Astrocyte (in vitro differentiated cells and primary cell): ENCODE measurements around the gene HAT1.

Source experiments
- EZH2 ChIP-seq: IDR thresholded peaks from 2 replicates; pipeline ENCODE4 v1.6.1; 2012; ENCODE audit warnings: mild to moderate bottlenecking, low read length, inconsistent platforms; ENCODE audit not compliant: insufficient read depth
- TF ChIP-seq, protein P1 (sequence below): IDR thresholded peaks from 2 replicates; pipeline ENCODE4 v1.5.1; 2011; ENCODE audit warnings: low read depth, mild to moderate bottlenecking, inconsistent platforms, low read length, moderate library complexity; ENCODE audit not compliant: insufficient read depth

DNA sequence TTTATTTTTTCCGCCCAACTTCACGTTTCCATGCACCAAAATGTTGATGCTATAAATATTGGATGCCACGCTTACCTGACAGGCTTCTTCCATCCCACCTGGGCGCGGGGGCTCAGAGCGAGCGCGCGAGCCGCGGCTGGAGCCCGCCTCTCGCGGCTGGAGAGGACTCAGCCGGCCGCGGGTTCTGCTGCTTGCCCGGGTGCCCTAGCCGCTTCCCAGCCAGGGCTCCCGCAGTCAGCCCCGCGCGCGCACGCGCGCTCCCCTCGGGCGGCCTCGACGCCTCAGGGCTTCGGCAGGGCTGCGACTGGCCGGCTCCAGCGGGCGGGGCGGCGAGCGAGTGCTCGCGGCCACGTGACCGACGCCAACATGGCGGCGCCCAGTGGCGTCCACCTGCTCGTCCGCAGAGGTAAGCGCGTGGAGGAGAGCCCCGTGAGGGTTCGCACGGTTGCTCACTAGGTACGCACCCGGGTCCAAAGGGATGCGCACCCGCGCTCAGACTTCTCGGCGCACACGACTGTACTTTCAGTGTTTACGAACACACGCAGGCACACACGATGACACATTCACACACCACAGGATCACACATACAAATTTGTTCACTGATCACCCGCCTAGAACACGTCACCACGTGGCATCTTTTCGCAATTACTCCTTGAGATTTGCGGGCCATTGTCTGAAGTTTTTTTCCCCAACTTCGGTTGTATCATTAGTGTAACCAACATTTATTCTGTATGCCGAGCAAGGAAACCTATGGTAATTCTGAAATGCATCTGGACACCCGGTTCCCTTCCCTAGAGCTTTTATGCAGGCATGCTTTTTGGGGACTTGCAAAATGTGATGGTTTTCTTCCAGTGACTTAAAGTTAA, 77.6 kb downstream of the HAT1 start, which contains the start of gene METAP1D:
- TF ChIP-seq, protein P1, sequence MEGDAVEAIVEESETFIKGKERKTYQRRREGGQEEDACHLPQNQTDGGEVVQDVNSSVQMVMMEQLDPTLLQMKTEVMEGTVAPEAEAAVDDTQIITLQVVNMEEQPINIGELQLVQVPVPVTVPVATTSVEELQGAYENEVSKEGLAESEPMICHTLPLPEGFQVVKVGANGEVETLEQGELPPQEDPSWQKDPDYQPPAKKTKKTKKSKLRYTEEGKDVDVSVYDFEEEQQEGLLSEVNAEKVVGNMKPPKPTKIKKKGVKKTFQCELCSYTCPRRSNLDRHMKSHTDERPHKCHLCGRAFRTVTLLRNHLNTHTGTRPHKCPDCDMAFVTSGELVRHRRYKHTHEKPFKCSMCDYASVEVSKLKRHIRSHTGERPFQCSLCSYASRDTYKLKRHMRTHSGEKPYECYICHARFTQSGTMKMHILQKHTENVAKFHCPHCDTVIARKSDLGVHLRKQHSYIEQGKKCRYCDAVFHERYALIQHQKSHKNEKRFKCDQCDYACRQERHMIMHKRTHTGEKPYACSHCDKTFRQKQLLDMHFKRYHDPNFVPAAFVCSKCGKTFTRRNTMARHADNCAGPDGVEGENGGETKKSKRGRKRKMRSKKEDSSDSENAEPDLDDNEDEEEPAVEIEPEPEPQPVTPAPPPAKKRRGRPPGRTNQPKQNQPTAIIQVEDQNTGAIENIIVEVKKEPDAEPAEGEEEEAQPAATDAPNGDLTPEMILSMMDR = no peak
- no peak for TF ChIP-seq EZH2
